GM12892 (cell line): ENCODE measurements around the gene OXSM.
A peak's percentile ranks its signal among the peaks of the same experiment; 100 is the strongest.

Source experiments
- DNase-seq: peaks from one replicate; pipeline ENCODE4 v3.0.0; 2011; ENCODE audit not compliant: insufficient read length
- FAIRE-seq: peaks from 2 replicates; lab custom pipeline; 2011; peaks lifted over from hg19 to GRCh38; lab: Jason Lieb, UNC
- POLR2A ChIP-seq: IDR thresholded peaks from 2 replicates; pipeline ENCODE4 v1.6.1; 2011; ENCODE audit warnings: low read depth, low read length, control low read depth
- POLR2AphosphoS5 ChIP-seq: IDR thresholded peaks from 2 replicates; pipeline ENCODE4 v1.6.1; 2011; ENCODE audit warnings: low read depth, low read length, control low read depth
- TAF1 ChIP-seq: IDR thresholded peaks from 2 replicates; pipeline ENCODE4 v1.6.1; 2011; ENCODE audit warnings: low read depth, mild to moderate bottlenecking, control low read depth, low read length, borderline replicate concordance

OXSM gene

GRCh38 chr3:25812644-25813043 is 22.8 kb downstream of the OXSM start:
- TF ChIP-seq POLR2AphosphoS5 (no peak), TAF1 (no peak), POLR2A (no peak)
- FAIRE-seq (no peak), DNase-seq (no peak)

- DNase-seq: no peak
- no peak for TF ChIP-seq POLR2AphosphoS5
- no peak for TF ChIP-seq POLR2A
- no peak for TF ChIP-seq TAF1
- no peak for FAIRE-seq
These were observed 27.2 kb downstream of the OXSM start for GRCh38 chr3:25817107-25817506.

GRCh38 chr3:25817638-25818037 is 27.7 kb downstream of the OXSM start:
- TF ChIP-seq TAF1 (no peak), POLR2A (no peak), POLR2AphosphoS5 (no peak)
- FAIRE-seq: peak; percentile 9

DNA sequence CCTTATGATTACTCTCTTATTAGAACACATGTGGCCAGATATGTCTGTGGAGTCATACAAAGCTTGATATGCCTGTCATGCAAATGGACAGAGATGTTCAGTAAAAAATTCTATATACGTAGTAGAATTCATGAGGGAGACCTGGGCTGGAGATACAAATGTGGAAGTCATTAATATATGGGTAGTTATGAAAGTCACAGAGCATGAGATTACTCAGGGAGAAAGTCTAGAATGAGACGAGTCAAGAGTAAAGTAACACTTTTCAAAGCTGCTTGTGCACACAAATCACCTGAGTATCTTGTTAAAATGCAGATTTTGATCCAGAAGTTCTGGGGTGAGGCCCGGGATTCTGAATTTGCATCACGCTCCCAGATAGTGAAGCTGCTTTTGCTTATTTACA is 28.4 kb downstream of the OXSM start:
- FAIRE-seq (peak; percentile 17), DNase-seq (no peak)
- TF ChIP-seq POLR2A (no peak), POLR2AphosphoS5 (no peak), TAF1 (no peak)

More at GRCh38 chr3:25817638-25818037, 27.7 kb downstream of the OXSM start:
- DNase-seq: no peak

DNA sequence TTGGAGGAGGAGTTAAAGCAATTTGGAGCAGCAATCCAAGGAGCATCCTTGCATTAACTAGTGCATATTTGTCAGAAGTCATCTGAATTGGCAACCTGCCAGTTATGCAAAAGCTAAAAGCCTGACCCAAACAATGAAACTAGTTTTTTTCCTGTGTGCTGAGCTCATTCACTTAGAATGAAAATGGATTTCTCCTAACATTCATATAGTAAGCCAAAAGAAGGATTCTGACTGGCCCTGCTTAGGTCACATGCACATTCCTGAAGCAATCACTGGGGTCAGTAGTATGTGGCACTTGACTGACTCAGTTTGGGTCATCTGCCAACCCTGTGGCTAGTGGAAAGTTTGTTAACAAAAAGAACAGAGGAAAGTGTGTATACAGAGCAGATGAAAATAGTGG is 30.5 kb downstream of the OXSM start:
- FAIRE-seq: no peak
- DNase-seq: no peak
- TF ChIP-seq POLR2AphosphoS5 (no peak), POLR2A (no peak), TAF1 (no peak)

DNA sequence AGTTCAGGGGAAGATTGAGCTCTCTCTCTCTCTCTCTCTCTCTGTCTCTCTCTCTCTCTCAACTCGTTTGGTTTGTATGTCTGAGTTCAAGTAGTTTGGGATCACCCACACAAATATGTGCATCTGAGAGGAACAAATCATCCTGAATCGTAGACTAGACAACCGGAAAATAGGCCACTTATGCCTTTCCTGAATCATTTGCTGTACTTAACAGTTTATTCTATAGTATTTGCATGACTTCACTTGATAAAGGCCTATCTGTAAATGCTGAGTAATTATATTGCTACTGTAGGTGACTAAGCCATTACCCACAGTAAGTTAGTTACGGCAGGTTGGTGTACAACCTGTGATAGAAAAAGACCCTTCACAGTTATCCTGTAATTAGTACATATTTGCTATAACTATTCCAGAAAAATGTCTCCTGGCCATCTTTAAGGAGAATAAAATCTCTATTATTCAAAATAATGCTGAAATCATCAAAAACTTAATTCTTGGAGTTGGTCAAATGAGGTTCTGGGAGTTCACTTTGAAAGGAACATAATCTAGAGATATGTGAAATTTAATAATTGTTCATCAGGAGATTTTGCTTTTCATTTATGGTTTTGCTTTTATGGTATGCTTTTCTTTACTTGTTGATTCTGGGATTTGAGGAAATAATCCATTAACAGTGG is 31.1 kb downstream of the OXSM start:
- DNase-seq: no peak
- no peak for TF ChIP-seq POLR2AphosphoS5
- no peak for TF ChIP-seq POLR2A
- TF ChIP-seq TAF1: no peak
- FAIRE-seq: no peak

- FAIRE-seq (no peak), DNase-seq (no peak)
- no peak for TF ChIP-seq TAF1
- TF ChIP-seq POLR2A: no peak
- TF ChIP-seq POLR2AphosphoS5: no peak
These were observed 32.1 kb downstream of the OXSM start for GRCh38 chr3:25821746-25822573.

DNA sequence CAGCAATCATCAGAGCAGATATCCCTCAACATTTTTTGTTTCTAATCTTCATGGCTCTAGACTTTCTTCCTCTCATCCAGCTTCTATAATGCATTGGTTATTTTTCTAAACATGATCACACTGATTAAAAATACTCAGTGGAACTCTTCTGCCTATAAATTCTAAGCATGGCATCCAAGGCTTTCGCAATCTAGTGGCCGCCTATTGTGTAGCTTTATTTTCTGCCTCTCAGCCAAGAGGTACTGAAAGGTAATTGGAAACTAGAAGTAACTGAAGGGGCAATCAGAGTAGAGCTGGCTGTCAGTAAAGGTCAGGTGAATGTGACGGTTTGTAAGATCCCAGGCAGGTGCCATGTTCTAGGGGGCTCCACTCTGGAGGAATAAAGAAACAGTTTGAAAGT is 33.4 kb downstream of the OXSM start:
- no peak for FAIRE-seq
- no peak for TF ChIP-seq TAF1
- TF ChIP-seq POLR2A: no peak
- TF ChIP-seq POLR2AphosphoS5: no peak
- DNase-seq: no peak

GRCh38 chr3:25826510-25826909 is 36.6 kb downstream of the OXSM start:
- FAIRE-seq (no peak), DNase-seq (no peak)
- TF ChIP-seq POLR2AphosphoS5 (no peak), TAF1 (no peak), POLR2A (no peak)

GRCh38 chr3:25830373-25831280 is 40.7 kb downstream of the OXSM start:
- FAIRE-seq (no peak), DNase-seq (no peak)
- TF ChIP-seq TAF1: no peak
- TF ChIP-seq POLR2AphosphoS5: no peak
- no peak for TF ChIP-seq POLR2A

- FAIRE-seq (no peak), DNase-seq (no peak)
- no peak for TF ChIP-seq POLR2A
- TF ChIP-seq POLR2AphosphoS5: no peak
- no peak for TF ChIP-seq TAF1
These were observed 41.7 kb downstream of the OXSM start for GRCh38 chr3:25831578-25831977.
